ENCODE measurements around the gene MACROD2. TPM values are rescaled to one million over a fixed set of nuclear protein-coding genes. Genes with fewer than 3 reads are reported as not detected.

Gene MACROD2
- total RNA-seq, 4 donors from 2014 or later: 2.1 to 28.1 (median 12.6) TPM

- intact Hi-C loops (cut with DNase I; ENCODE audit: low total_unique reads): no loop called here
- no peak for TF ChIP-seq POLR2A (IDR thresholded peaks at IDR 0.05)
- TF ChIP-seq, protein P1, sequence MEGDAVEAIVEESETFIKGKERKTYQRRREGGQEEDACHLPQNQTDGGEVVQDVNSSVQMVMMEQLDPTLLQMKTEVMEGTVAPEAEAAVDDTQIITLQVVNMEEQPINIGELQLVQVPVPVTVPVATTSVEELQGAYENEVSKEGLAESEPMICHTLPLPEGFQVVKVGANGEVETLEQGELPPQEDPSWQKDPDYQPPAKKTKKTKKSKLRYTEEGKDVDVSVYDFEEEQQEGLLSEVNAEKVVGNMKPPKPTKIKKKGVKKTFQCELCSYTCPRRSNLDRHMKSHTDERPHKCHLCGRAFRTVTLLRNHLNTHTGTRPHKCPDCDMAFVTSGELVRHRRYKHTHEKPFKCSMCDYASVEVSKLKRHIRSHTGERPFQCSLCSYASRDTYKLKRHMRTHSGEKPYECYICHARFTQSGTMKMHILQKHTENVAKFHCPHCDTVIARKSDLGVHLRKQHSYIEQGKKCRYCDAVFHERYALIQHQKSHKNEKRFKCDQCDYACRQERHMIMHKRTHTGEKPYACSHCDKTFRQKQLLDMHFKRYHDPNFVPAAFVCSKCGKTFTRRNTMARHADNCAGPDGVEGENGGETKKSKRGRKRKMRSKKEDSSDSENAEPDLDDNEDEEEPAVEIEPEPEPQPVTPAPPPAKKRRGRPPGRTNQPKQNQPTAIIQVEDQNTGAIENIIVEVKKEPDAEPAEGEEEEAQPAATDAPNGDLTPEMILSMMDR (IDR thresholded peaks at IDR 0.05): no peak
- no peaks in the 10 kb centered on the region for H3K36me3 ChIP-seq
- no peaks in the 10 kb centered on the region for H3K4me1 ChIP-seq
- H3K9me3 ChIP-seq: no peaks in the 10 kb centered on the region
- no peaks in the 10 kb centered on the region for H3K27me3 ChIP-seq
- no peak overlapping the region for H3K27ac ChIP-seq
- DNase-seq: no peak
- no peak overlapping the region for H3K4me3 ChIP-seq
Measured at GRCh38 chr20:16098890-16099639, 2103.7 kb downstream of the MACROD2 start.

DNA sequence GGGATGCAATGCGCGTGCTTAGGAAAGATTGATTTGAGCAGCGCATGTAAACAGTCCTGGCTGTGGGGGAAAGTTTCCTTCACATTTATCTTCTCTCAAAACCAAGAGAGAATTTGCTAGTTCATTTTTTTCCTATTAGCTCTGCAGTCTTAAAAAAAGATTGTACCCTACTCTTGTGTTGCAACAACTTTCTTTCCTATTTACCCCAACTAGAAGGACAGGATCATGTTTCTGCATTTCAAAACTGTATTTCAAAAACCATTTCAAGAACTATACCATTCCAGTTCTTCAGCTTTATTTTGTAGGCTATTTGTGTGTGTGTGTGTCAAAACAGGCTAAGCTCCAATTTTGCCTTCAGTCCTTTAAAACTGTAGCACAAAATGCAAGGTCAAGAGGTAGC lies 2104.8 kb downstream of the MACROD2 start:
- DNase-seq: no peak
- no peaks in the 10 kb centered on the region for H3K9me3 ChIP-seq
- intact Hi-C loops (cut with DNase I; ENCODE audit: low total_unique reads): no loop called here
- no peaks in the 10 kb centered on the region for H3K36me3 ChIP-seq
- no peak overlapping the region for H3K27ac ChIP-seq
- no peak overlapping the region for H3K4me3 ChIP-seq
- no peaks in the 10 kb centered on the region for H3K4me1 ChIP-seq
- no peaks in the 10 kb centered on the region for H3K27me3 ChIP-seq
- TF ChIP-seq POLR2A (IDR thresholded peaks at IDR 0.05): no peak
- TF ChIP-seq, protein P1 (IDR thresholded peaks at IDR 0.05): no peak

GRCh38 chr20:16100767-16101166 lies 2105.5 kb downstream of the MACROD2 start:
- Histone ChIP-seq H3K4me1 (no peaks in the 10 kb centered on the region), H3K4me3 (no peak overlapping the region), H3K27ac (no peak overlapping the region), H3K27me3 (no peaks in the 10 kb centered on the region), H3K9me3 (no peaks in the 10 kb centered on the region), H3K36me3 (no peaks in the 10 kb centered on the region)
- DNase-seq: no peak
- intact Hi-C loops (cut with DNase I; ENCODE audit: low total_unique reads): no loop called here
- TF ChIP-seq POLR2A (IDR thresholded peaks at IDR 0.05): no peak
- TF ChIP-seq, protein P1 (IDR thresholded peaks at IDR 0.05): no peak

Small RNAs within 50 kb of the gene (small RNA-seq; reads per million reads assigned to genes)
- gene RN7SL864P (not detected), gene RNA5SP475 (not detected), gene RNU6-1159P (not detected), gene RNU6-115P (not detected), gene RNU6-228P (not detected), gene RNU6-278P (not detected), gene RPS3P1 (not detected)

Other genes starting within 250 kb of the MACROD2 start
- 10 to 100 TPM in 2 of 4 donors, 1 to 10 TPM in 2; 3.1 to 18.0 (median 13.2) TPM for gene ESF1, start 210.6 kb upstream of the MACROD2 start, total RNA-seq
- gene NDUFAF5, start 210.5 kb upstream of the MACROD2 start, total RNA-seq: 10 to 100 TPM in 3 of 4 donors, 1 to 10 TPM in 1; 8.2 to 38.0 (median 24.3) TPM
- gene SEL1L2, start 4.9 kb upstream of the MACROD2 start, total RNA-seq: 1 to 10 TPM; 1.0 to 3.8 (median 2.3) TPM

Data from uterus (tissue), 4 donors.